Panc1 (cell line): Measurements from ENCODE around the gene GPC6.

ENCODE experiments used
- CTCF ChIP-seq: fragments of 450-650 bp; IDR thresholded peaks from 2 replicates; pipeline ENCODE4 v1.5.1; 2017; ENCODE audit warnings: mild to moderate bottlenecking
- SIN3A ChIP-seq: IDR thresholded peaks from 2 replicates; pipeline ENCODE4 v1.6.1; 2012; ENCODE audit warnings: low read depth, mild to moderate bottlenecking, low read length, moderate library complexity, borderline replicate concordance; ENCODE audit not compliant: insufficient read depth
- TCF7L2 ChIP-seq: IDR thresholded peaks from 2 replicates; pipeline ENCODE4 v1.6.1; 2011; ENCODE audit warnings: mild to moderate bottlenecking, low read depth, low read length, inconsistent platforms

GRCh38 chr13:93225610-93226009, 997 bp upstream of the GPC6 start:
- TF ChIP-seq CTCF, result no peak
- TF ChIP-seq SIN3A, result no peak
- no peak for TF ChIP-seq TCF7L2
